Natural killer cell treated with Interleukin-12 subunit alpha and Interleukin-12 subunit beta and Interleukin-15 and Interleukin-18, amount 100 ng/mL, for 72 hours (primary cell): ENCODE measurements around the gene VAV1. TPM values are rescaled to one million over a fixed set of nuclear protein-coding genes. Genes with fewer than 3 reads are reported as not detected.
A peak's percentile ranks its signal among the peaks of the same experiment; 100 is the strongest.

Experiments
- ATAC-seq, 2 donors: fragments of 150-1000 bp; cut with Tn5 transposase in 1 of 2; sonication (Bioruptor Pico), chemical (Tn5 transposase) in 1 of 2; 2 replicates each; pipeline ENCODE4 v1.10.0; 2021
- DNase-seq: peaks from one replicate; pipeline ENCODE4 v3.0.0; 2022; ENCODE audit warnings: low spot score
- H3K27ac Mint-ChIP-seq, 2 donors: 1 replicate in 1 of 2; 2 replicates in 1 of 2; pipeline ENCODE4 v1.8.0; 2022; ENCODE audit warnings: mixed read lengths in 2 of 2, mild to moderate bottlenecking in 1 of 2, moderate library complexity in 1 of 2
- H3K27me3 Mint-ChIP-seq, 2 donors: 1 replicate in 1 of 2; 2 replicates in 1 of 2; pipeline ENCODE4 v1.8.0; 2022; ENCODE audit warnings: mixed read lengths in 2 of 2
- H3K36me3 Mint-ChIP-seq: one replicate; pipeline ENCODE4 v1.8.0; 2022; ENCODE audit warnings: mixed read lengths
- H3K4me1 Mint-ChIP-seq, 2 donors: 1 replicate in 1 of 2; 2 replicates in 1 of 2; pipeline ENCODE4 v1.8.0; 2022; ENCODE audit warnings: low read depth in 2 of 2, mixed read lengths in 2 of 2, mild to moderate bottlenecking in 1 of 2
- H3K4me3 Mint-ChIP-seq: one replicate; pipeline ENCODE4 v1.8.0; 2022; ENCODE audit warnings: mixed read lengths
- H3K9me3 Mint-ChIP-seq: 2 replicates; pipeline ENCODE4 v1.8.0; 2022; ENCODE audit warnings: mixed read lengths
- total RNA-seq, 2 donors: library from RNA; stranded (reverse); gene quantifications; one replicate each; pipeline ENCODE4 v1.2.3, GENCODE V29; 2022

The VAV1 gene
- total RNA-seq, result 100 to 1,000 TPM; 166 to 167 TPM

- DNase-seq (peak; percentile 90), ATAC-seq (peak; percentile 77)
- peaks cover 62 to 63% of the 10 kb centered on the region in 2 donors for H3K4me1 Mint-ChIP-seq
- peaks cover 23% of the 10 kb centered on the region for H3K36me3 Mint-ChIP-seq
- H3K9me3 Mint-ChIP-seq, result peaks cover 13% of the 10 kb centered on the region
- no peaks in the 10 kb centered on the region for H3K27me3 Mint-ChIP-seq
- H3K4me3 Mint-ChIP-seq, result peak within 1 kb of the TSS; percentile 91
- peak within 1 kb of the TSS; percentile 79 to 97 for H3K27ac Mint-ChIP-seq
Measured at GRCh38 chr19:6772028-6772865, at the start of gene VAV1. VAV1 (plus strand) TSS chr19:6772708; CDS start chr19:6772808, 100 bp downstream.

- Mint-ChIP-seq H3K27ac (no peak overlapping the region), H3K9me3 (no peaks in the 10 kb centered on the region), H3K4me3 (peak overlapping the region; percentile 15), H3K4me1 (peaks cover 36 to 40% of the 10 kb centered on the region in 2 donors), H3K36me3 (no peaks in the 10 kb centered on the region), H3K27me3 (no peaks in the 10 kb centered on the region)
- DNase-seq (peak; percentile 49), ATAC-seq (no peak)
Measured at GRCh38 chr19:6723108-6723618, 49.3 kb upstream of the VAV1 start.

GRCh38 chr19:6723738-6724137 is 48.8 kb upstream of the VAV1 start:
- DNase-seq (peak; percentile 37), ATAC-seq (no peak)
- H3K36me3 Mint-ChIP-seq, result no peaks in the 10 kb centered on the region
- H3K27ac Mint-ChIP-seq, result no peak overlapping the region
- no peaks in the 10 kb centered on the region for H3K9me3 Mint-ChIP-seq
- H3K4me1 Mint-ChIP-seq, result peaks cover 36 to 44% of the 10 kb centered on the region in 2 donors
- H3K27me3 Mint-ChIP-seq, result no peaks in the 10 kb centered on the region
- no peak overlapping the region for H3K4me3 Mint-ChIP-seq

GRCh38 chr19:6724631-6725492 is 47.6 kb upstream of the VAV1 start:
- ATAC-seq (no peak), DNase-seq (peak; percentile 31)
- no peaks in the 10 kb centered on the region for H3K27me3 Mint-ChIP-seq
- no peak overlapping the region for H3K27ac Mint-ChIP-seq
- H3K9me3 Mint-ChIP-seq, result no peaks in the 10 kb centered on the region
- H3K4me1 Mint-ChIP-seq, result peaks cover 30 to 39% of the 10 kb centered on the region in 2 donors
- no peaks in the 10 kb centered on the region for H3K36me3 Mint-ChIP-seq
- no peak overlapping the region for H3K4me3 Mint-ChIP-seq

DNA sequence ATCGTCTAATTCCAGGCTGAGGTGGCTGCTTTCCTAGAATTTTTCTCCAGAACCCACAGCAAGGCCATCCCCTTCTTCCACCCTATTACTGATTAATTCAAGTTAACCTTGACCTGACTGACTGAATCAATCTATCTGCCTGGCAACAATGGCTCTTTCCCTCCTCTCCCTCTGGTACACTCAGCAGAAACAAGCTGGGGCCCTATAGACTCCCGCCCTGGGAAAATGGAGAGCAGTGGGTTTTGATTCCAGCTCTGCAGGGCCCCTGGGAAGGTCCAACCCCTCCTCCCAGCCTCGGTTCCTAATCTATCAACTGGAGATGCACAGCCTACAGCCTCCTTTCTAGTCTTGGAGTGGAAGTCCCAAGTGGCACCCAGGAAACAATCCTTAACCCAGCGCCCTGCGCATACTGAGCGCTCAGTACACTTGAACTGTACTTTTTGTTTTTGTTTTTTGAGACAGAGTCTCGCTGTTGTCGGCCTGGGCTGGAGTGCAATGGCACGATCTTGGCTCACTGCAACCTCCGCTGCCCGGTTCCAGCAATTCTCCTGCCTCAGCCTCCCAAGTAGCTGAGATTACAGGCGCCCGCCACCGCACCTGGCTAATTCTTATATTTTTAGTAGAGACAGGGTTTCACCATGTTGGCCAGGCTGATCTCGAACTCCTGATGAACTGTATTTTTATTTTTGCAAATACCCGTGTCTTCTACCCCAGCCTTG is 46.8 kb upstream of the VAV1 start:
- Mint-ChIP-seq H3K9me3 (no peaks in the 10 kb centered on the region), H3K27ac (no peak overlapping the region), H3K27me3 (no peaks in the 10 kb centered on the region), H3K36me3 (no peaks in the 10 kb centered on the region), H3K4me3 (no peak overlapping the region), H3K4me1 (peaks cover 22 to 32% of the 10 kb centered on the region in 2 donors)
- DNase-seq (peak; percentile 46), ATAC-seq (no peak)

- no peak for ATAC-seq
- Mint-ChIP-seq H3K27ac (peak overlapping the region in 1 of 2 donors; percentile 70), H3K36me3 (no peaks in the 10 kb centered on the region), H3K9me3 (no peaks in the 10 kb centered on the region), H3K4me1 (peaks cover 5 to 11% of the 10 kb centered on the region in 2 donors), H3K27me3 (no peaks in the 10 kb centered on the region), H3K4me3 (no peak overlapping the region)
- DNase-seq, result peak; percentile 54
Measured at GRCh38 chr19:6728346-6728745, 44.2 kb upstream of the VAV1 start.

- DNase-seq (peak; percentile 8), ATAC-seq (no peak)
- Mint-ChIP-seq H3K4me1 (peaks cover 0 to 9% of the 10 kb centered on the region in 2 donors), H3K9me3 (no peaks in the 10 kb centered on the region), H3K27ac (no peak overlapping the region), H3K4me3 (no peak overlapping the region), H3K36me3 (no peaks in the 10 kb centered on the region), H3K27me3 (no peaks in the 10 kb centered on the region)
Measured at GRCh38 chr19:6729573-6730152, 42.8 kb upstream of the VAV1 start.

- peaks cover 0 to 9% of the 10 kb centered on the region in 2 donors for H3K4me1 Mint-ChIP-seq
- DNase-seq, result no peak
- no peaks in the 10 kb centered on the region for H3K27me3 Mint-ChIP-seq
- no peak overlapping the region for H3K4me3 Mint-ChIP-seq
- no peaks in the 10 kb centered on the region for H3K9me3 Mint-ChIP-seq
- H3K36me3 Mint-ChIP-seq, result no peaks in the 10 kb centered on the region
- H3K27ac Mint-ChIP-seq, result no peak overlapping the region
- ATAC-seq, result peak; percentile 46
Measured at GRCh38 chr19:6730153-6730804, 42.2 kb upstream of the VAV1 start.

DNA sequence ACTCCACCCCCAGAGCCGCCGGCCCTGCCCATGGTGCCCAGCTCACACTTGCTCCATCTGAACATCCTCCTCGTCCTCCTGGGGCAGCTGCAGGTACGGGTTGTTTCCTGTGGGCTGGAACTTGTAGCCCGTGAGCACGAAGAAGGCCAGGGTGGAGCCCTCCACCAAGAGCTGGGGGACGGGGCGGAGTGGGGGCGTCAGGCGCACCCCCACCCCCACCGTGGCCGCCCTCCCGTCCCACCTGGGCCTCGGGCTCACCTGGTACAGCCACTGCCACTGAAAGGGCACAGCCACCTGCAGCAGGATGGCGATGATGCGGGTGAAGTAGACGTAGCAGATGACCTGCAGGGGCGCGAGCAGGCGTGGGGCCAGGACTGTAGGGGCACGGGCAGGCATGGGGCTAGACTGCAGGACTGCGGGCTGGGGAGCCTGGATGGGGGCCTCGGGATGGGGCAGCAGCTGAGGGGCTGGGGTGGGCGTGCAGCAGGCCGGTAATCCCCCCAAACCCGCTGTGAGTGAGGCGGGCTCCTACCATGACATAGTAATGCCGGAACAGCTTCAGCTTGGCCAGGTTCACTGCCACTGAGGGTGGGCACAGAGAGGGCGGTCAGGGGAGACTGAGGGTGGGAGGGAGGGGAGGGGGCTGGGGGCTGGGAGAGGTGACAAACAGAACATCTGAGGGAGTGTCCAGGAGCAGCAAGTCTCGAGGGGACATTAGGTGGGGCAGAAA is 41.4 kb upstream of the VAV1 start:
- Mint-ChIP-seq H3K4me3 (no peak overlapping the region), H3K9me3 (no peaks in the 10 kb centered on the region), H3K27me3 (no peaks in the 10 kb centered on the region), H3K36me3 (no peaks in the 10 kb centered on the region), H3K4me1 (peaks cover 3 to 10% of the 10 kb centered on the region in 2 donors), H3K27ac (no peak overlapping the region)
- ATAC-seq (no peak), DNase-seq (no peak)

DNA sequence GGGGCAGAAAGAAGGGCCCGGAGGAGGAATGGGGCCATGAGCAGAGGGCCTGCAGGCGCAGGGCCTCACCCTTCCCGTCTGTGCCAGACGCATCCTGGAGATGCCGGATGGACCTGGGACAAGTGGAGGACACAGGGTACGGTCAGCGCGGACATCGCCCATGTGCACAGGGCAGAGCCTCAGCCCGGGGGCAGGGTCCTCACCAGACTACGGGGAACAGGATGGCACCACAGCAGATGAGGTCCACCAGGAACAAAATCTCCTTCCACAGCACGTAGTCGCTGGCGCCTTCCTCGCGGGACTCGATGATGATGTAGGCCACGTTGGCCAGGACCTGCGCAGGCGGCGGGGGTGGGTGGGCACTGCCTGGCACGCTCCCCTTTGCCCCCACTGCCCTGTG is 40.7 kb upstream of the VAV1 start:
- DNase-seq (no peak), ATAC-seq (no peak)
- no peaks in the 10 kb centered on the region for H3K9me3 Mint-ChIP-seq
- no peak overlapping the region for H3K27ac Mint-ChIP-seq
- H3K27me3 Mint-ChIP-seq, result no peaks in the 10 kb centered on the region
- no peaks in the 10 kb centered on the region for H3K36me3 Mint-ChIP-seq
- H3K4me1 Mint-ChIP-seq, result peaks cover 6 to 14% of the 10 kb centered on the region in 2 donors
- no peak overlapping the region for H3K4me3 Mint-ChIP-seq

DNA sequence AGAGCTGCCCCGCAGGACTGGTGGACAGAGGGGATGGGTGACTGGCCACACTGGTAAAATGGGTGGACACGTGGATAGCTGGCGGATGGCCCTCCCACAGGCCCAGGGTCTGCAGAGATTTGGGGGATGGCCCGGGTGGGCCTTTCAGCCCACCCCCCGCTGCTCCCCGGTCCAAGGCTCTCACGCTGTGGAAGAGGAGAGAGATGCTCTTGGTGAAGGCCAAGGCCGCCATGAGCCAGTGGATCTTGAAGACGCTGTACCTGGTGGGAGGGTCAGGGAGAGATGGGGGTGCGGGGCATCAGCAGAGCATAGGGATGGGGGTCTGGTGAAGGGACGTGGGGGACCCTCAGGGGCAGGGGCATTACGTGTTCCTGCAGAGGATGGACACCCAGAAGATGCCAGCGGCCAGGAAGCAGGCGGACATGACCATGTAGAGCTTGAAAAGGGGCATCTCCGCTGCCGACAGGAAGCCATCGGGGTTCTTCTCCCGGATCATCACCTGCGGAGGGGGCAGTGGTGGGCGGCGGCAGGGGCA is 39.6 kb upstream of the VAV1 start:
- ATAC-seq (no peak), DNase-seq (no peak)
- Mint-ChIP-seq H3K27ac (peak overlapping the region in 1 of 2 donors; percentile 23), H3K27me3 (no peaks in the 10 kb centered on the region), H3K4me3 (no peak overlapping the region), H3K4me1 (peaks cover 10 to 19% of the 10 kb centered on the region in 2 donors), H3K9me3 (no peaks in the 10 kb centered on the region), H3K36me3 (no peaks in the 10 kb centered on the region)
